HG03025 (cell line): ENCODE results near the gene PCDHGB2.
"Not testable (repeated sequence)": the region's sequence is repeated elsewhere in the genome, so short reads cannot be mapped to it uniquely, and the experiment has no call there.

Experiments
- ATAC-seq: cut with Tn5 transposase; IDR thresholded peaks from one replicate; pipeline ENCODE4 v1.9.1; 2021; ENCODE audit warnings: mild to moderate bottlenecking, moderate library complexity; ENCODE audit not compliant: unreplicated experiment, low FRiP score

PCDHGB2 gene

DNA sequence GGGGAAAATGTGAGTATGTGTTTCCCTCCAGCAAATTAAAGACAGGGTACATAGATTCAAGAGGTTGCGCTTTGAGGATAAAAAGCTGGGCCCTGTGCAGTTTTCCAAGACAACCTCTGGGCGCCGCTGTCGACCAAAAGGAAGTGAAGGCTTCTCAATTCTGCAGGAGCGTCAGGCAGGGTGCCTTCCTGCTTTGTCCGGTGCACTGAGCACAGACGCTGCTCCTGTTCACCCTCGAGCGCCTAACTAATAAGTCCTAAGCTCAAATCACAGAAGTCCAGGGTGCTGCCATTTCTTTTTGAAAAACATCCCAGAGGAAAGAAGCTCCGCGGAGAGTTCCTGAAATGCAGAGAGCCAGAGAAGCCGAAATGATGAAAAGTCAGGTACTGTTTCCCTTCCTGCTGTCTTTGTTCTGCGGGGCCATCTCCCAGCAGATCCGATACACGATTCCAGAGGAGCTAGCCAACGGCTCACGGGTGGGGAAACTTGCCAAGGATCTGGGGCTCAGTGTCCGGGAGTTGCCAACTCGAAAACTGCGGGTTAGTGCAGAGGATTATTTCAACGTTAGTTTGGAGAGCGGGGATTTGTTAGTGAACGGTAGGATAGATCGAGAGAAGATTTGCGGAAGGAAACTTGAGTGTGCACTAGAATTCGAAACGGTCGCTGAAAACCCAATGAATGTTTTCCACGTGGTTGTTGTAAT is 9.7 kb upstream of the PCDHGB2 start, which contains the start of gene PCDHGB1:
PCDHGB1 (plus strand) TSS at position 183 of the 703 bp plus-strand sequence; CDS start at position 345, 162 bp downstream.
- no peak for ATAC-seq

DNA sequence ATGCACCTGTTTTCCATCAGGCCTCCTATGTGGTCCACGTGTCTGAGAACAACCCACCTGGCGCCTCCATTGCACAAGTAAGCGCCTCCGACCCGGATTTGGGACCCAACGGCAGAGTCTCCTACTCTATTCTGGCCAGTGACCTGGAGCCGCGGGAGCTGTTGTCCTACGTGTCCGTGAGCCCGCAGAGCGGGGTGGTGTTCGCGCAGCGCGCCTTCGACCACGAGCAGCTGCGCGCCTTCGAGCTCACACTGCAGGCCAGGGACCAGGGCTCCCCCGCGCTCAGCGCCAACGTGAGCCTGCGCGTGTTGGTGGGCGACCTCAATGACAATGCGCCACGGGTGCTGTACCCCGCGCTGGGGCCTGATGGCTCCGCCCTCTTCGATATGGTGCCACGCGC is 8.2 kb upstream of the PCDHGB2 start:
- no peak for ATAC-seq

DNA sequence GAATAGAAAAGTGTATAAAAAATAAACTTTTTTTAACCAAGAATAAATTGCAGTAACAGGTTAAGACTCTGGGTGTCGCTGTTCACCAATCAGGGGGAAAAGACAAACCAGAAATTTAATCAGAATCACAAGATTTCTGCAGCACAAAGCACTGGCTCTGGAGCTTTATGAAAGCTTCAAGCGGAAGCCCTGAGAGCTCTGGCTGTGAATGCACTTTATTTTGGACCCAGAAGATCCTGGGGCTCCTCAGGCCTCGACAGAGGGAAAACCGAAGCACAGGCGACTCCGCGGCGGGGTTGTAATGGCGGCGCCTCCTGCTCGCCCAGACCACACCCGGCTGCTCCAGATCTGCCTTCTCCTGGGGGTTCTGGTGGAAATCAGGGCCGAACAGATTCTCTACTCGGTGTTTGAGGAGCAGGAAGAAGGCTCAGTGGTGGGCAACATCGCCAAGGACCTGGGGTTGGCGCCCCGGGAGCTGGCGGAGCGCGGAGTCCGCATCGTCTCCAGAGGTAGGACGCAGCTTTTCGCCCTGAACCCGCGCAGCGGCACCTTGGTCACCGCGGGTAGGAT is 4.8 kb upstream of the PCDHGB2 start, which contains the start of gene PCDHGA4:
PCDHGA4 (plus strand) TSS at position 122 of the 570 bp plus-strand sequence; CDS start at position 209, 87 bp downstream.
- no peak for ATAC-seq

DNA sequence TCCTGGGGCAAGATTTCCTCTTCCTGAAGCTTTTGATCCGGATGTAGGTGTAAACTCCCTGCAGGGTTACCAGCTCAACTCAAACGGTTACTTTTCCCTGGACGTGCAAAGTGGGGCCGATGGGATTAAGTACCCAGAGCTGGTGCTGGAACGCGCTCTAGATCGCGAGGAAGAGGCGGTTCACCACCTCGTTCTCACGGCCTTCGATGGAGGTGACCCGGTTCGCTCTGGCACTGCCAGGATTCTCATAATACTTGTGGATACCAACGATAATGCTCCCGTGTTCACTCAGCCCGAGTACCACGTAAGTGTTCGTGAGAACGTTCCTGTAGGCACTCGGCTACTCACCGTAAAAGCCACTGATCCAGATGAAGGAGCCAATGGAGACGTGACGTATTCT is 4.2 kb upstream of the PCDHGB2 start:
- ATAC-seq: no peak

DNA sequence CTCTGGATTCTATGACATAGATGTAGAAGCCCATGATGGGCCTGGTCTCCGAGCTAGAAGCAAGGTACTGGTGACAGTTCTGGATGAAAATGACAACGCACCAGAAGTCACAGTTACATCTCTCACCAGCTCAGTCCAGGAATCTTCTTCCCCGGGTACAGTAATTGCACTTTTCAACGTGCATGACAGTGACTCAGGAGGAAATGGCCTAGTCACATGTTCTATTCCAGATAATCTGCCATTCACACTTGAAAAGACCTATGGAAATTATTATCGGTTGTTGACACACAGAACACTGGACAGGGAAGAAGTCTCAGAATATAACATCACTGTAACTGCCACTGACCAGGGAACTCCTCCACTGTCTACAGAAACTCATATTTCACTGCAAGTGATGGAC is 3.7 kb upstream of the PCDHGB2 start:
- ATAC-seq: no peak

DNA sequence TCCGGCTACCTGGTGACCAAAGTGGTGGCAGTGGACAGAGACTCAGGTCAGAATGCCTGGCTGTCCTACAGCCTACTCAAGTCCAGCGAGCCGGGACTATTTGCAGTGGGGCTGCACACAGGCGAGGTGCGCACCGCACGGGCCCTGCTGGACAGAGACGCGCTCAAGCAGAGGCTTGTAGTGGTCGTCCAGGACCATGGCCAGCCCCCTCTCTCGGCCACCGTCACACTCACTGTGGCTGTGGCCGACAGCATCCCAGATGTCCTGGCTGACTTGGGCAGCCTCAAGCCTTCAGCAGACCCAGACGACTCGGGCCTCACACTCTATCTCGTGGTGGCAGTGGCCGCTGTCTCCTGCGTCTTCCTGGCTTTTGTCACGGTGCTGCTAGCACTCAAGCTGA is 2.8 kb upstream of the PCDHGB2 start:
- no peak for ATAC-seq

DNA sequence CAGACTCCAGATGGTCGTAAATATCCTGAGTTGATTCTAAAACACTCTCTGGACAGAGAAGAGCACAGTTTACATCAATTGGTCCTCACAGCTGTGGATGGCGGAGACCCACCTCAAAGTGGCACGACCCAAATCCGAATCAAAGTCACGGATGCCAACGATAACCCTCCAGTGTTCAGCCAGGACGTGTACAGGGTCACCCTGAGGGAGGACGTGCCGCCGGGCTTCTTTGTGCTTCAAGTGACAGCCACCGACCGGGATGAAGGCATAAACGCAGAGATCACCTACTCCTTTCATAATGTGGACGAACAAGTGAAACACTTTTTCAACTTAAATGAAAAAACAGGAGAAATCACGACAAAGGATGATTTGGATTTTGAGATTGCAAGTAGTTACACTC is 891 bp downstream of the PCDHGB2 start:
- ATAC-seq: no peak

DNA sequence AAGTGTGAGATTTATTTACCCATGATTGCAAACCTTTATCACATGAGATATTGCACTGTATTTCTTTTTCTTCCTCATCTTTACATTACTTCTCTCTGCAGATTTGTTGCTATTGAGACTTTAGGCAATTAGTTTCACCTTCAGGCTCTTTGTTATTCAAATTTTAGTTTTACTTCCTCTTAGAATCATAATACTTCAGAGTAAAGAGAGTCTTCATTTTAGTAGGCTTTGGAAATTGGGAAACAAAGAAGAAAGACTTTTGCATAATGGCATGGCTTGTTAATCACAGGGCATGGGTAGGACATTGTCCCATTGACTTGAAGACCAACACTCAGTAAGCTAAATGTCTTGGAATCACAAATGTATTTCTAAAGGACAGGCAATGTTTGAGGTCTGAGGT is 2.9 kb downstream of the PCDHGB2 start:
- ATAC-seq: no peak

DNA sequence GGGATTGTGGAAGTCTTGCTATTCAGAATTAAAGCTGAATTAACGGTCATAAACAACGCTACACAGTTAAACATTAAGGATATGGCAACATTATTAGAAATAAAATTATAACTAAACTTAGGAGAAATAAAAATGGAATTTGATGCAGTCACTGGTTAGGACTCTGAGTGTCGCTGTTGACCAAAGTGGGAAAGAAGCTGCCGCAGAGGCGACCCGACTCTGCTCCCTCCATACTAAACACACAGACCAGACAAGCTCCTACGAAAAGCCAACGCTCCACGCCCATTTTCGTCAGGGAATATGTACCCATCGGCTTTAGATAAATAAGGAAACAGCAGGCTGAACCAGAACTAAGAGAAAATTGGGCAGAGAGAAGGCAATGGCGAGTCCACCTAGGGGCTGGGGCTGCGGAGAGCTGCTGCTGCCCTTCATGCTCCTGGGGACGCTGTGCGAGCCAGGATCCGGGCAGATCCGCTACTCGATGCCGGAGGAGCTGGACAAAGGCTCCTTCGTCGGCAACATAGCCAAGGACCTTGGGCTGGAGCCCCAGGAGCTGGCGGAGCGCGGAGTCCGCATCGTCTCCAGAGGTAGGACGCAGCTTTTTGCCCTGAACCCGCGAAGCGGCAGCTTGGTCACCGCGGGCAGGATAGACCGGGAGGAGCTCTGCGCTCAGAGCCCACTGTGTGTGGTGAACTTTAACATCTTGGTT is 4.3 kb downstream of the PCDHGB2 start, which contains the start of gene PCDHGA5:
PCDHGA5 (plus strand) TSS at position 211 of the 709 bp plus-strand sequence; CDS start at position 380, 169 bp downstream.
- ATAC-seq: no peak

DNA sequence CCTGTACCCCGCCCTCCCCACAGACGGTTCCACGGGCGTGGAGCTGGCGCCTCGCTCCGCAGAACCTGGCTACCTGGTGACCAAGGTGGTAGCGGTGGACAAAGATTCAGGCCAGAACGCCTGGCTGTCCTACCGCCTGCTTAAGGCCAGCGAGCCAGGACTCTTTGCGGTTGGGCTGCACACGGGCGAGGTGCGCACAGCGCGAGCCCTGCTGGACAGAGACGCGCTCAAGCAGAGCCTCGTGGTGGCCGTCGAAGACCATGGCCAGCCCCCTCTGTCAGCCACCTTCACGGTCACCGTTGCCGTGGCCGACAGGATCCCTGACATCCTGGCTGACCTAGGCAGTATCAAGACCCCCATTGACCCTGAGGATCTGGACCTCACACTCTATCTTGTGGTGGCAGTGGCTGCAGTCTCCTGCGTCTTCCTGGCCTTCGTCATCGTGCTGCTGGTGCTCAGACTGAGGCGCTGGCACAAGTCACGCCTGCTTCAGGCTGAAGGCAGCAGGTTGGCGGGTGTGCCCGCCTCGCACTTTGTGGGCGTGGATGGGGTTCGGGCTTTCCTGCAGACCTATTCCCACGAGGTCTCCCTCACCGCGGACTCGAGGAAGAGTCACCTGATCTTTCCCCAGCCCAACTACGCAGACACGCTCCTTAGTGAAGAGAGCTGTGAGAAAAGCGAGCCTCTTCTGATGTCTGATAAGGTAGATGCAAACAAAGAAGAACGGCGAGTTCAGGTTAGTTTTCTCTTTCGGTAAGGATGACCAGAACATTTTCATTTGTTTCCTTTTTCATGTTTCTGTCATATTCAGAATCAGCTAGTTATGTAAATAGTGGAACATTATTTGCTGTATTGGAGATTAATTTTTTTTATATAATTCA is 6.5 kb downstream of the PCDHGB2 start:
- no peak for ATAC-seq

DNA sequence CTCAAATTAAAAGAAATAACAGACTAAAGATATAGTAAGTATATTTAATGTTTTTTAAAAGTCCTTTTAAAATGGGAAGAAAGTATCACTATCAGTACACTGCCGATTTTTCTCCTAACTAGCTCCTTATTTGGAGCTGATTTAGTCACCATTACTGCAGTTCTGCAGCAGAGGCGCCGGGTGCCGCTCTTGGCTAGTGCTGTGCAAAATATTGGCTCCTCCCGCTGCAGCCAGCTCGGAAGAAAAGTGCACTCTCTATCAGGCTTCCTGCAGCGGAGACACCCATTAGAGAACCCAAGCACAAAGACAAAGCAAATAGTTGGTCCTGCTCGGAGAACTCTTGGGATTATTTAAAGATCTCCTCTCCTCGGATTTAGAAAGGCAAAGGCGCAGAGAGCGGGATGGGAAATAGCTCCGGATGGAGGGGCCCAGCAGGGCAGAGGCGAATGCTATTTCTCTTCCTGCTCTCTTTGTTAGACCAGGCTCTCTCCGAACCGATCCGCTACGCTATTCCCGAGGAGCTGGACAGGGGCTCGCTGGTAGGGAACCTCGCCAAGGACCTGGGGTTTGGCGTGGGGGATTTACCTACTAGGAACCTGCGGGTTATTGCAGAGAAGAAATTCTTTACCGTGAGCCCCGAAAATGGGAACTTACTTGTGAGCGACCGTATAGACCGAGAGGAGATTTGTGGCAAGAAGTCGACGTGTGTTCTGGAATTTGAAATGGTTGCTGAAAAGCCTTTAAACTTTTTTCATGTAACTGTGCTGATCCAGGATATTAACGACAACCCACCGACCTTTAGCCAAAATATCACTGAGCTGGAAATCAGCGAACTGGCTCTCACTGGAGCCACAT is 10.4 kb downstream of the PCDHGB2 start, which contains the start of gene PCDHGB3:
PCDHGB3 (plus strand) TSS at position 249 of the 855 bp plus-strand sequence; CDS start at position 402, 153 bp downstream.
- peak; percentile 99 for ATAC-seq

DNA sequence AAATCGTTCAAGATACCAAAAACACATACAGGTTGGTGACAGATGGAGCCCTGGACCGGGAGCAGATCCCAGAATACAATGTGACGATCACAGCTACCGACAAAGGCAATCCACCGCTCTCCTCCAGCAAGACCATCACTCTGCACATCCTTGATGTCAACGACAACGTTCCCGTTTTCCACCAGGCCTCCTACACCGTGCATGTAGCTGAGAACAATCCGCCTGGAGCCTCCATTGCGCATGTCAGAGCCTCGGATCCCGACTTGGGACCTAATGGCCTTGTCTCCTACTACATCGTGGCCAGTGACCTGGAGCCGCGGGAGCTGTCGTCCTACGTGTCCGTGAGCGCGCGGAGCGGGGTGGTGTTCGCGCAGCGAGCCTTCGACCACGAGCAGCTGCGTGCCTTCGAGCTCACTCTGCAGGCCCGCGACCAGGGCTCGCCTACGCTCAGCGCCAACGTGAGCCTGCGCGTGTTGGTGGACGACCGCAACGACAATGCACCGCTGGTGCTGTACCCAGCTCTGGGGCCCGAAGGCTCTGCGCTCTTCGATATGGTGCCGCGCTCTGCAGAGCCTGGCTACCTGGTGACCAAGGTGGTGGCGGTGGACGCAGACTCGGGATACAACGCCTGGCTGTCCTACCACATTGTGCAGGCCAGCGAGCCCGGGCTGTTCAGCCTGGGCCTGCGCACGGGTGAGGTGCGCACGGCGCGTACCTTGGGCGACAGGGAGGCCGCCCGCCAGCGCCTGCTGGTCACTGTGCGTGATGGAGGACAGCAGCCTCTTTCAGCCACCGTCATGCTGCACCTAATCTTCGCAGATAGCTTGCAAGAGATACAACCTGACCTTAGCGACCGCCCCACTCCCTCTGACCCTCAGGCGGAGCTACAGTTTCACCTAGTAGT is 12.0 kb downstream of the PCDHGB2 start:
- ATAC-seq: no peak

DNA sequence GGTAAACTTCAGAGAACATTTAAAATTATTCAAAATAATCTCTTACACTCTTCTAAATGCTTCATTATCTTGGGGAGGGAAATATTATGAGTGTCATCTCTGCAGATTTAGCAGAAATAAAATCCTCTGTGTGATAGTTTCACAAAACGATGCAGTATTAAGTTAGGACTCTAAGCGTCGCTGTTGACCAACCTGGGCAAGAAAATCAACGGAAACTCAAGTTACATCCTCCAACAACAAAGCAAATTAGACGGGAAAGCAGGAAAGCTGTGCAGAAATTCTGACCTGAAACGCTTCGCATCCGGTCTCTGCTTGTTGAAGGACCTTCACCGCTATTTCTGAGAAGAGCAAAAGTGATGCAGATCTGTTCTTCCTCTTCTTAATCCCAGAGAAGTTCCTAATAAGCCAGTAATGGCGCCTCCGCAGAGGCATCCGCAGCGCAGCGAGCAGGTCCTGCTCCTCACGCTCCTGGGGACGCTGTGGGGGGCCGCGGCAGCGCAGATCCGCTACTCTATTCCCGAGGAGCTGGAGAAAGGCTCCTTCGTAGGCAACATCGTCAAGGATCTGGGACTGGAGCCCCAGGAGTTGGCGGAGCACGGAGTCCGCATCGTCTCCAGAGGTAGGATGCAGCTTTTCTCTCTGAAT is 14.0 kb downstream of the PCDHGB2 start, which contains the start of gene PCDHGA6:
PCDHGA6 (plus strand) TSS at position 219 of the 645 bp plus-strand sequence; CDS start at position 412, 193 bp downstream.
- no peak for ATAC-seq

DNA sequence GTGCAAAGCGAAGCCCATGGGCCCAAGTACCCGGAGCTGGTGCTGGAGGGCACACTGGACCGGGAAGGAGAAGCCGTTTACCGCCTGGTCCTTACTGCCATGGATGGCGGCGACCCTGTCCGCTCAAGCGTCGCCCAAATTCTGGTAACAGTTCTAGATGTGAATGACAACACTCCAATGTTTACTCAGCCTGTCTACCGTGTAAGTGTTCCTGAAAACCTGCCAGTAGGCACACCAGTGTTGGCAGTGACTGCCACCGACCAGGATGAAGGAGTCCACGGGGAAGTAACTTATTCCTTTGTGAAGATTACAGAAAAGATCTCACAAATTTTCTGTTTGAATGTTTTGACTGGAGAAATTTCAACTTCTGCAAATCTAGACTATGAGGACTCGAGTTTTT is 14.8 kb downstream of the PCDHGB2 start:
- ATAC-seq: no peak

DNA sequence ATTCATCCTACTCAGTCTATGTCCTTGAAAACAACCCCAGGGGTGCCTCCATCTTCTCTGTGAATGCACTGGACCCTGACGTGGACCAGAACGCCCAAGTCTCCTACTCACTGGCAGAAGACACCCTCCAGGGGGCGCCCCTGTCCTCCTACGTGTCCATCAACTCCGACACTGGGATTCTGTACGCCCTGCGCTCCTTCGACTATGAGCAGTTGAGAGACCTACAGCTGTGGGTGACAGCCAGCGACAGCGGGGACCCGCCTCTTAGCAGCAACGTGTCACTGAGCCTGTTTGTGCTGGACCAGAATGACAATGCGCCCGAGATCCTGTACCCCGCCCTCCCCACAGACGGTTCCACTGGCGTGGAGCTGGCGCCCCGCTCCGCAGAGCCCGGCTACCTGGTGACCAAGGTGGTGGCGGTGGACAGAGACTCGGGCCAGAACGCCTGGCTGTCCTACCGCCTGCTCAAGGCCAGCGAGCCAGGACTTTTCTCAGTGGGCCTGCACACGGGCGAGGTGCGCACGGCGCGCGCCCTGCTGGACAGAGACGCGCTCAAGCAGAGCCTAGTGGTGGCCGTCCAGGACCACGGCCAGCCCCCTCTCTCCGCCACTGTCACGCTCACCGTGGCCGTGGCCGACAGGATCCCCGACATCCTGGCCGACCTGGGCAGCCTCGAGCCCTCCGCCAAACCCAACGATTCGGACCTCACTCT is 15.8 kb downstream of the PCDHGB2 start:
- not testable (repeated sequence) for ATAC-seq

DNA sequence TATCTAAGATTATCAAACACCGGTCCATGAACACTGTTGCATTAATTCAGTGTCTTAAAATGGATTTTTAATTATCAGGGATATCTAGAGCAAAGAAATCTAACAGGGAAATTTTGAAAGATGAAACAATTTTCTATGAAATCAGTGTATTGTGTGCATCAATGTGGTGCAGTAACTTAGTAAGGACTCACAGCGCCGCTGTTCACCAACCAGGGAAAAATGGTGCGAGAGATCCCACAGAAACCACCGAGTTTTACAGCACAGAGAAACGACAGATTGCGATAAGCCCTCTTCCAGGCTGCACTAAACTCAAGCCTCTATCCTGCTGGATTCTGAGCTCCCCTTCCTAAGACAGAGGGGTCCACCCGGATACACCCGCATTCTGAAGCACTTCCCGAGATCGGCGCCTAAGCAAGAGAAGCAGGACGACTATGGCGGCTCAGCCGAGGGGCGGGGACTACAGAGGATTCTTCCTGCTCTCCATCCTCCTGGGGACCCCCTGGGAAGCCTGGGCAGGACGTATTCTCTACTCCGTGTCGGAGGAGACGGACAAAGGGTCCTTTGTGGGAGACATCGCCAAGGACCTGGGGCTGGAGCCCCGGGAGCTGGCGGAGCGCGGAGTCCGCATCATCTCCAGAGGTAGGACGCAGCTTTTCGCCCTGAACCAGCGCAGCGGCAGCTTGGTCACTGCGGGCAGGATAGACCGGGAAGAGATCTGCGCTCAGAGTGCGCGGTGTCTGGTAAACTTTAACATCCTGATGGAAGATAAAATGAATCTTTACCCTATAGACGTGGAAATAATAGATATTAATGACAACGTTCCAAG is 22.9 kb downstream of the PCDHGB2 start, which contains the start of gene PCDHGA7:
PCDHGA7 (plus strand) TSS at position 274 of the 826 bp plus-strand sequence; CDS start at position 432, 158 bp downstream.
- no peak for ATAC-seq
